NCI-H2107 treated with DMSO at 0.1 percent for 48 hours (cell line): ENCODE results near the gene KLHL25.

Experiments
- DNase-seq: peaks from one replicate; lab custom pipeline; 2025; ENCODE audit not compliant: unreplicated experiment; lab: John Stamatoyannopoulos, UW

KLHL25 gene

DNA sequence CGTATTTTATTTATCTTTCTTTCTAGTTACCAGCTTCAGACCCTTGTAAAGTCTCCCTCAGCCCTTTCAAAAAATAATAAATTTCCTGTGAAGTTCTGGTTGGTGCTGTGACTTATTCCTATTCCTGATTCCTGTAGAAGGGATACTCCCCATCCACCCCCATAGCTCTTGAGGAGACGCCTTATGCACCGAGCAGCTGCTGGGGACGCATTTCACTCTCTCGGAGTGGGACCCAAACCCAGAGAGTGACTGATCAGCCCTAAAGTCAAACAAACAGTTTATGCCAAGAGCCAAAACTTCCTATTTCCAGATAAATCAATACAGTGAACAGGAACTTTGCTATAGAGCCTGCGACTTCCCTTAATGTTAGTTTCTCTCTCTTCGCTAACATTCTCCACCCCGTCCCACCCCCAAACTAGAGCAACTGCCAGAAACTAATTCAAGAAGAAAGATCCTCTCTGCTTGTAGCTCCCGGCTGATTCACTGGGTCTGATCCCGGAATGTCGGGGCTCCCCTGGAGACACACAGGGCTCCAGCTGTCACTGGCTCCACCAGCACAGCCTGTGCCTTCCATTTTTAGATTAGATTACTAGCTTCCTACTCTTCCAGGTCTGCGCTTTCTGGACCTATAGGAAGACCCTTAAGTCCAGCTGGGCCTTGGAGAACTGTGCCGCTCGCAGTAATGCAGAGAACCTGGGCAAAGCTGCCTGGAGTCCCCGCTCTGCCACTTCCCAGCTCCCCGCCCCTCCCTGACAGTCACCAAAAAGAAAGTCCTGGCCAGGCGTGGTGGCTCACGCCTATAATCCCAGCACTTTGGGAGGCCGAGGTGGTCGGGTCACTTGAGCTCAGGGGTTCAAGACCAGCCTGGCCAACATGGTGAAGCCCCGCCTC, 45.2 kb downstream of the KLHL25 start:
- DNase-seq = no peak

DNA sequence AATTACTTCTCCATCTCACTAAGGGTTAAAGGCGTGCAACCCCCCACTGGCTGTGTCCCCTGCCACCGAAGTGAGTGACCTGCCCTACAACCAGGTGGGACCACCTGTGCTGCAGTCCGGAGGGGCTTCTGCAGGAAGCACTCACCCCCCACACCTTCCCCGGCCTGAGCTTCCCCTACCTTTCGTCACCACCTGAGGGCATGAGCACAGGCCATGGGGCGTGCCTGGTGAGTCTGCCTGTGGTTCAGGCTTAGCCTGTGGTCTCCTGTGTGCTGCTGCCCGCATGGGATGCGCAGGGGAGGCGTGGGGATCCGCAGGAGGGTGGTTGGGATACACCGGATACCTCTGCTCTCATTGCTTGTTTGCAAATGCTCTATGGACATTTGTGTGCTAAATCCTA, 46.0 kb downstream of the KLHL25 start:
- DNase-seq = no peak

DNA sequence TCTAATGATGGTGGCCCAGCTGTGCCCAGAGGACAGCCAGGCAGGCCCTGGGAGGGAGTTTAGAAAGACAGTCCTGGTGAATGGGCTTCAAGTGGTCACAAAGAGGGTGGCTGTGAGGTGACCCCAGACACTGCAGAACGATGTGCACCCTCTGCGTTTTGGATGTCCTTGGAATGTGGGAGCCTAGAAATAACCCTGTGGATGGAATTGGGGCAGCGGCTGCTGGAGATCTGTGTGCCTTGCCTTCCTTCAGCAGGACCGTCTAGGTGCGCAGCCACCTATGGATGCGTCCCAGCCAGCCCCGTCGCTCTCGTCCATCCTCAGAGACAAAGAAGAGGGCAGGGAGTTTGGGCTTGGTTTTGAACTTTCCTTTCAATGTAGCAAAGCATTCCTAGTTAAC, 46.5 kb downstream of the KLHL25 start:
- no peak for DNase-seq

DNA sequence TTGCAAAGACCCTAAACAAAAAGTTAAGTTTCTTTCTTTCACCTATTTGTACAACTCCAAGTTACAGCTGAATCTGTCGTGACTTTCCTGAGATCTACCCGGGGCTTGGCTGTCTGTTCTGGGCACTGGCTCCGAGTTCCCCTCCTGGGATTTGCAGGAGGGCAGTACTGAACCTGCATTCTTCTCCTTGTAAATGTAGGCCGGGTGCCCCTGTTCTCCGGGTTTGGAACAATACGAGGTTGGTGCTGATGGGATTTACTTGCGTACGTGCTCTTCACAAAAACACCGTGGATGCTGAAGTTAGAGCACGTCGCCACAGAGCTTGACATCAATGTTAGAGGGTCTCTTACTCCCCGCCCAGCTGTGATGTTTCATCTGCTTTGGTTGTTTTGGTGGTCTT, 48.1 kb downstream of the KLHL25 start:
- no peak for DNase-seq

DNA sequence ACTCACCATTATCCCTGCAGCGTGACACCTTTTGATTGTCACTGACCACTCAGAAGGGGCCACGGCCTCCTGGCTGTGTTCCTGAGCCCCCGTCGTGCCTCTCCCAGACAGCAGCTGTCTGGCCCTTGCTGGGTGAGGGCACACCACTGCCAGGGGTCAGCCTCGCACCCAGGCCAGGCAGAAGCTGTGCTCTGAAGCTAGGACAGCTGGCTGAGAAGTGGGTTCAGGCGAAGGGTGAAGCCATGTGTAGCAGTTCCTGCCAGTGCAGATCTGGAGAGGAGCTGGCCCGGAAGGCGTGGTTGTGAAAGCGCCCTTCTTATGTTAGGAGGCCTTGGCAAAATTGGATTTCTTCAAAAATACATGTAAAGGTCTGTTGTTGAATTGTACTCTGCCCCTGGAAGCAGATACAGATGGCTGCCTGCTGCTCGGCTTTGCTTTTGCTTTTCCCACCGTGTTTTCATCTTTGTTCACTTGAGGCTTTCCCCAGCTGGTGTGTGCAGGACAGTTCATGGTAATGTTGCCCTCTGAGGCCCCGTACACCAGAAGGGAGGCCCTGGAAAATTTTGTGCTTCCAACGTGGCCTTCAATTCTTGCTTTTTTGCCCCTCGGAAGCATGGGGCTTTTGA, 49.1 kb downstream of the KLHL25 start:
- DNase-seq = no peak

DNA sequence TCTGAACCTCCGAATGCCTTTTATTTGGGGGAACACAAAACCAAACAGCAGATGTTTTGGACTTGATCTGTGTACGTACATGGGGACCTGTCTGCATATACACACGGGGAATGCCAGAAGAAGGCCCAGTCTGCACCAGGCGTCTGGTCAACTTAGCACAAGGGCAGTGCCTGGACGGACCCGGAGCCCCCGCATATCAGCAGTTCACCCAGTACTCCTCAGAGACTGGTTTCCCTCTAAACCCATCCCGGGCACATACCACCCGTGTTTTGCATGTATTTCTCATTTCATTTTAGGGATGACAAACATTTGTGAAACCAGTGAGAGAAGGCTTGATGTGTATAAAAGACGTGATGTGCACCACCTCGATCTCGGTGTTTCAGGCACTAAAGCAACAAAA, 49.7 kb downstream of the KLHL25 start:
- DNase-seq = no peak

DNA sequence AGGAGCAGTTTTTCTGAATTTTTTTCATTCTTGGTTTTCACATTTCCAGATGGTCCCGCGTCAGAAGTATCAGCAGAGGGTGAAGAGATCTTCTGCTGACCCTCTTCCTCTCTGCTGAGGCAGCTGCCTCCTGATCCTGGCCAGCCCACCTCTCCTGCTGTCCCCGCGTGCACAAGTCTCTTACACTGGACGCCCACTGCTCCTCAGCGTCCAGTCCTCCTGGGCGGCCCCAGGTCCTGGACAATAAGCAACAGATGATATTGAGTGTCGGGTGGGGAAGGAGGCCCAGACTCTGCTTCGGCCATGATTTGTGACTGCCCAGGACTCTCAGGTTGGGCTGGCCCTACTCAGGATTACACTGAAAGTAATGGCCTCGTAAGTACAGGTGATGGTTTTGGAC, 50.1 kb downstream of the KLHL25 start:
- no peak for DNase-seq

DNA sequence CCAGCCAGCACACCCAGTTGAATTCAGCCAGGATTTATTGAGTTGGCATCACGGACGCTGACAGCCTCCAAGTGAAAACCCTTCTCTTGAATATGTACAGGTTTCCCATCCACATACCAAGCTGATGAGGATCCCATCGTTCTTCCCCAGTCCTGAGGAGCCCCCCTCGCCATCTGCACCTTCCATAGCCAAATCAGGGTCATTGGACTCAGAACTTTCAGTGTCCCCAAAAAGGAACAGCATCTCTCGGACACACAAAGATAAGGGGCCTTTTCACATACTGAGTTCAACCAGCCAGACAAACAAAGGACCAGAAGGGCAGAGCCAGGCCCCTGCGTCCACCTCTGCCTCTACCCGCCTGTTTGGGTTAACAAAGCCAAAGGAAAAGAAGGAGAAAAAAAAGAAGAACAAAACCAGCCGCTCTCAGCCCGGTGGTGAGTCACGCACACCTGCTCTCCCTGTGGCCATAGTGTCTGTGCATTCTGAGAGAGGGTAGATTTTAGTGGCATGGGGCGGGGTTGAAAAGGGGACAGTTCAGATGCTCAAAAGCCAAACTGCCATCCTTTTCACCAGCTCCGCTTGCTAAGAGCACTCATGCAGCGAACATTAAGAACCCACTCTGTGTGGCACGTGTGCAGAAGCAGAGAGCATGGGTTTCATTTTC, 51.2 kb downstream of the KLHL25 start:
- peak; percentile 77 for DNase-seq

DNA sequence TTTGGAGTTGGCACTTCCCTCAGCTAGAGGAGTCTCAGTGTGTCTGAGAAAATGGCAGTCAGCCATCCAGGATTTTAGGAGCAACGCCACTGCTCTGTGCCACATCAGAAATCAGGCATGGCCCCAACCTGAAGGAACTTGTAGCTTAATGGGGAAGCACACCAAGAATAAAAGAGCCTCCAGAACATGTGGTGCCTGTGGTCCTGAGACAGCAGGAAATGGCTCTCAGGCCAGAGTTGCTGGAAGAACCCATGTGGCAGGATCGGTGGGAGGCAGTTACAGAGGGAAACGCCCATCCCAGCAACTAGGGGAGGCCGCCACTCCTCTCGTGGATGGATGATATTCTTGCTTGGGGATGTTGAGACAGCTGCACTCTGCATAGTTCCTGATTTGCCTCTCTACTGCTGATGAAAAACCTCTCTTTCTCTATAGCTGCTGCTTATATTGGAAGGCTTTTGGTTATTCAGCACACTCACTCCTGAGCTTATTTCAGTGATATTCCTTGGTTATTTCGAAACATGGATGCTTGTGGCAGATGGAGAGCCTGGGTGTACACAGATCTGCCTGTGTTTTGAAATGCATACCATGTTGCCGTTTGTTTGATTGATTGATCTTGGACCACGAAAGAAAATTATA, 52.4 kb downstream of the KLHL25 start:
- DNase-seq = peak; percentile 24

DNA sequence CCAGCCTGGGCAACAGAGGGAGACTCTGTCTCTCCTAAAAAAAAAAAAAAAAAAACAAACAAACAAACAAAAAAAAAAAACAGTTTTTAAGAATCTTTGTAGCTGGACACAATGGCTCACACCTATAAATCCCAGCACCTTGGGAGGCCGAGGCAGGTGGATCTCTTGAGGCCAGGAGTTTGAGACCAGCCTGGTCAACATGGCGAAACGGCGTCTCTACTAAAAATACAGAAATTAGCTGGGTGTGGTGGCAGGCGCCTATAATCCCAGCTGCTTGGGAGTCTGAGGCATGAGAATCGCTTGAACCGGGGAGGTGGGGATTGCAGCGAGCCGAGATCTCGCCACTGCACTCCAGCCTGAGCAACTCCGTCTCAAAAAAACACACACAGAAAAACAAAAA, 53.1 kb downstream of the KLHL25 start:
- DNase-seq = no peak

DNA sequence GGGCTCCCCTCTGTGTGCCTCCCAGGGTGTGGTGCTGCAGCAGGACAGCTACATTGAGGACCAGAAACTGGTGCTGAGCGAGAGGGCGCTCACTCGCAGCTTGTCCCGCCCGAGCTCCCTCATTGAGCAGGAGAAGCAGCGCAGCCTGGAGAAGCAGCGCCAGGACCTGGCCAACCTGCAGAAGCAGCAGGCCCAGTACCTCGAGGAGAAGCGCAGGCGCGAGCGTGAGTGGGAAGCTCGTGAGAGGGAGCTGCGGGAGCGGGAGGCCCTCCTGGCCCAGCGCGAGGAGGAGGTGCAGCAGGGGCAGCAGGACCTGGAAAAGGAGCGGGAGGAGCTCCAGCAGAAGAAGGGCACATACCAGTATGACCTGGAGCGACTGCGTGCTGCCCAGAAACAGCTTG, 53.7 kb downstream of the KLHL25 start:
- DNase-seq = no peak

DNA sequence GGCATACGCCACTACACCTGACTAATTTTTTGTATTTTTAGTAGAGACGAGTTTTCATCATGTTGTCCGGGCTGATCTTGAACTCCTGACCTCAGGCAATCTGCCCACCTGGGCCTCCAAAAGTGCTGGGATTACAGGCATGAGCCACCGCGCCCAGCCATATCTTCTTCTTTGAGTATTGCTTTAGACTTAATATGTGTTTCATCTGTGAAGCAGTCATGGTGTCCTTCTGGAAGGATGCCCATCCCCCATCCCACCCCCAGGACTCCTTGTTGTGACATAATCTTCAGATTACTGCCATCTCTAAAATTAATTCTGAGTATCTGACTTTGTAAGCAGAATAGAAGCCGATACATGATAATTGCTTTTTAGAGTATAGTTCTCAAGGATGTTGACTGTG, 57.7 kb downstream of the KLHL25 start:
- DNase-seq = no peak

DNA sequence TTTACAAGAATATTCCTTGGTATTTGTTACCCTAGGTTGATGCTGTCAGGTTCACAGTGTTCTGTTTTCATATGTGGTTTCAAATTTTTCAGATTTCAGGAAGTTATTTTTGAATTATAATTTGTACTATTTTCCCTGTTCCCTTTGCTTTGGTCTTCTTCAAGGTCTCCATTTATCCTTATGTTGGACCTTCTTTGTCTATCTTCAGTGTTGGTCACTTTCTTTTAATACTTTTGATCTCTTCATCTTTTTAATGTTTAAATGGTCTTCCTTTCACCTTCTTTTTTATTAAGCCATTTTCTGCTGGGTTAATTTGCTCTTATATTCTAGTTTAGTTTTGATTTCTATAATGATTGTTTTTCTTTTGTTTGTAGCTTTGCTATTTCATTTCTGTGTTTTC, 61.3 kb downstream of the KLHL25 start:
- DNase-seq = no peak

DNA sequence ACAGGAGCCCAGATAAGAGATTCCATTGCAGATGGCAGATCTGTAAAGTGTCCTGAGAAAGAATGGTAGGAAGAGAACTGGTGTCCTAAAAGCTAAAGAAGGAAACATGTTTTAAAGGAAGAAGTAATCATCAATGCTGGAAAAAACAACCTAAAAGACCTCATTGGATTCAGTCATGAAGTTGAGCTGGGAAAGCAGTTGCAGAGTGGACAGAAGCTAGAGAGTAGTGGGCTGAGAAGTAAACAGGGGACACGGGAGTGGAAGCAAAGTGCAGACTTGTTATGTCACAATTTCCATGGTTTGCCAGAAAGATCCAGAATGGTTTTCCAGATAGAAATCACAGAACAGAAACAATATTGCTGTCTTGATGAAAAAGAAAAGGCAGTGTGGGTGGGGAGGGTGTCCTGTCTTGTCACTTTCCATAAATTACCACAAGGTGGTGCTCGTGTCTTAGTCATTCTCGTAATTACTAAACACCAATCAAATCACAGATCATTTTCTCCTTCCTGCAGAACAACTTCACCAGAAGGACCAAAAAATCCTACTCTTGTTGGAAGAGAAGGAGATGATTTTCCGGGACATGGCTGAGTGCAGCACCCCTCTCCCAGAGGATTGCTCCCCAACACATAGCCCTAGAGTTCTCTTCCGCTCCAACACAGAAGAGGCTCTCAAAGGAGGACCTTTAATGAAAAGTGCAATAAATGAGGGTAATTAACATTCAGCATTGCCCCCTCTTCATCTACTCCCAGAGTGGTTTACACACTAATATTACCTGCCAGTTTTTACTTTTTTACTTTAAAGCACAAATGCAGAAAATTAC, 64.5 kb downstream of the KLHL25 start:
- peak; percentile 6 for DNase-seq

DNA sequence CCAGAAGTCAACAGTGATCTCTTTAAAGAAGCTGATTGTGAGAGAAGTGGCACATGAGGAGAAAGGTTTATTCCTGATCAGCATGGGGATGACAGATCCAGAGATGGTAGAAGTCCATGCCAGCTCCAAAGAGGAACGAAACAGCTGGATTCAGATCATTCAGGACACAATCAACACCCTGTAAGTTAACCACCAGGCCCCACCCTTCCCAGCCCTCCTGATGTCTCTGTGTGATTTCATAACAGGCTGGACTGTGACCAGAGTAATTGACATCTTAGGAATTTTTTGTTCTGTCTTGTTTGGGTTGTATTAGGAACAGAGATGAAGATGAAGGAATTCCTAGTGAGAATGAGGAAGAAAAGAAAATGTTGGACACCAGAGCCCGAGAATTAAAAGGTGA, 67.7 kb downstream of the KLHL25 start:
- DNase-seq = no peak

DNA sequence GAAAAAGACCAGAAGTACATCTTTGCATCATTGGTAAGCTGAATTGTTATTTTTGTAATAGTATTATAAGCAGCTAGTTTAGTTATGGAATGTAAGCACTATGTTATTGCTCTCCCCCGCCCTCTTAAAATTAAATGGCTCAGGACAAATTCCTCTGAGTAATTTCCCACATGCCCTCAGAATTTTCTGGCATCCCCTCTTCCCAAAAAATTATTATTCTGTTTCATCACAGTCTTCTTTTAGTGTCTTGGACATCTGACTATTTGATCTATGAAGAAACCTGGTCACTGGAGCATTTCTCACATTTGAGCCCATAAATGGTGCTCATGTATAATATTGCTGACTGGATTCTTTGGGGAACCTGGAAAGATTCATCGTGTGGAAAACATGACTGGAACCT, 68.3 kb downstream of the KLHL25 start:
- no peak for DNase-seq

DNA sequence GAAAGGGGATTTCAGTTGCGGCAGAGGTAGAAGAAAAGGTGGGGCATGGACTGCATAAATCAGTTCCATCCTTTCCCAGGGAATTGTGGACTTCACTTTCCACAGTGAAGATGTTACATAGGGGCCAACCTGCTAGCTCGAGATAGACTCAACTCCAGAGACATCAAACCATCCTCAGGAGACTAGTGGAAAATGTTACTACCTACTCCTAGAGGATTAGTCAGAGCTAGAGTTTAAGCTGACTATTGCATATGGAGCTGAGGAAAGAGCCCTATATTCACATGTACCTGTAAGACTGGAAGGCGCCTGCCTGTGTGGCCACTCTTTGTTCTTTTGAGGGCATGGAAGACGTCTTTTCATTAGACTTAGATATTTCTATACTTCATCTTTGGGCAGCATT, 69.2 kb downstream of the KLHL25 start:
- DNase-seq = no peak

DNA sequence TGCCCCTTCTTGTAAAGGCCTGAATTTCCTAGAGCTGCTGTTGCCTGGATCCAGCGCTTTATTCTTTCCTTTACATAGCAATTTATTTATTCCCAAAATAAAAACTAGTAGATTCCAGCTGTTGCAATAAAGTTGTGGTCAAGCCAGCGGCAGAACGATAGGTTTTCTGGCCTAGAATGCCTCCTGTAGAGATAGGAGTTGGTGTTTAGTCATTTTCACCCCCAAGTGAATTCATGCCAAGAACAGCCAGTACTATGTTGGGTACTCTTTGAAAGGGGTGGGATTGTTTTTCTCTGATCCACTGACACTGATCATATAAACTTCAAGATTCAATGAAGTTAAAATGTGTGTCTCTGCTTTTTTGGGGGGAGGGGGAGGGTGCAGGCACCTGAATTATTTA, 69.7 kb downstream of the KLHL25 start:
- DNase-seq = no peak

DNA sequence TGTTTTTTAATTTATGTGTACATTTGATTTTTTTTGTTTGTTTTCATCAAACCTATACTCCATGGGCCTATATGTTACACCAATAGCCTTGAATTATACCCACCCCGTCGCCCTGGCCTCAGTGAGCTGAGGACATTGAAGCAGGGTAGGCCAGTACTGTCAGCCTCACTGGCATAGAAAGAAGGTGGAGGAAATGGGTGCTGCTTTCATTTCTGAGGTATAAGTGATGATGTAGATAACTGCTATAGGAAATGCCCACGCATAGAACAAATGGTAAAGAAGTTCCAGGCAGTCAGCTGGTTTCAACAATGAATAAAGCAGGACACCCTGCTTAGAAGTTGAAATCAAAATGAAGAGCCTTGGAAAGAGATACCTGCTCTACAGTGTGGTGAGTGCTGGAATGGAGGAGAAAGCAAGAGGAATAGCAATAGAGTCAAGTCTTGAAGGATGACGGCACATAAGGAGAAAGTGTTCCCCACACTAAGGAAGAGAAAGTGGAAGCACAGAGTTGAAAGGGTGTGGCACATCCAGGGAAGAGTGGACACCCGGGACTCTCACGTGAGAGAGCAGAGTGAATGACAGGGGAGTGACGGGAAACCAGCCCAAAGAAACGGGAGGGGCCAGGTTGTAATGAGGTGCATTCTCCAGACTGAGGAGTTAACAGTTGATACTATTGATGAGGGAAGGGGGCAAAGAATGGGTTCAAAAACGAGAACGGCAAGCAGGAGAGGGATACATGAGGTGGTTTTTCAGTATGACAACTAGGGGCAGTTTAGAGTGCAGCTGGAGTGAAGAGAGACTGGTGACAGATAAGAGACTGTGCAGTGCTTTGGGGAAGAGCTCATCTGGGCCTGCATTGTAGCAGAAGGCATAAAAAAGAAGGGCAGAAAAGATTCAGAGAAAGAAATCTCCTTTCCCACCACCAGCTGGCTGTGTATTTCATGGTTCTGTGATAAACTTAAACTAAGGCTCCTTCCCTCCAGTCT, 70.5 kb downstream of the KLHL25 start:
- no peak for DNase-seq
